Measurements from ENCODE around the gene AZU1.

AZU1 gene

DNA sequence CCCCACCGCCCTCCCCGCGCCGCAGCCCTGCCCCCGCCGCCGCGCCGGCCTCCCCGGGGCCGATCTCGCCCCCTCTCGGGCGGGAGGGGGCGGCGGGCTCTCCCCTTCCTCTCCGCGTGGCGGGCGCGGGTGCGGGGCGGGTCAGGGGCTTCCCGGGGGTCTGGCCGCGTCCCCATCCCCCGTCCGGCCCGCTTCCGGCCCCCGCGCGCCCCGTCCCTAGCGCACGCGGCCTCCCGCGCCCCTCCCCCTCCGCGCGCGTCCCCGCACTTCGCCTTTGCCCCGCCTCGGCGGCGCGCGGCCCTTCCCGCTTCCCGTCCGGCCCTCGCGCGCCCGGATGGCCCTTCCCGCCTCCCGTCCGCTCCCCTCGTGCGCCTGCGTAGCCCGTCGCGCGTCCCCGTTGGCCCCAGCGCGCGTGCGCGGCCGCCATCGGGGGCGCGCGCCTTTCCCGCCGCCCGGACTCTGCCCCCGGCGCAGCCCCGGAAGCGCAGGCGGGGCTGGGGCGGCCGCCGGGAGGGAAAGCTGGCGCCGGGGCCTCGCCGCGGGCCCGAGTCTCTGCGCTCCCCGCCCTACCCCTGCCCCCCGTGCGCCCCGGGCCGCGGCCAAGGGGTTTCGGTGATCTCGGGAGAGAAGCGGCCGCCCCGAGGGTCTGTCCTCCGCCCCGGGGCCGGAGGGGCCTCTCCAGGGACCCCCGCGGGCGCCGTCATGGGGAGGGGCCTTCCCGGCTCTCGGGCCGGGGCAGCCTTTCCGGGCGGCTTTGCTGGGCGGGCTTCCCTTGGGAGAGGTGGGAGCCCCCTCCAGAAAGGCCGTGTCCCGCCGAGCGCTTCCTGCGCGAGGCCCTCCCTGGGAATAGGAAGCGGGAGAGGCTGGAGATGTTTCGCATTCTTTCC lies 29.9 kb upstream of the AZU1 start:
- peak; percentile 83 for DNase-seq

DNA sequence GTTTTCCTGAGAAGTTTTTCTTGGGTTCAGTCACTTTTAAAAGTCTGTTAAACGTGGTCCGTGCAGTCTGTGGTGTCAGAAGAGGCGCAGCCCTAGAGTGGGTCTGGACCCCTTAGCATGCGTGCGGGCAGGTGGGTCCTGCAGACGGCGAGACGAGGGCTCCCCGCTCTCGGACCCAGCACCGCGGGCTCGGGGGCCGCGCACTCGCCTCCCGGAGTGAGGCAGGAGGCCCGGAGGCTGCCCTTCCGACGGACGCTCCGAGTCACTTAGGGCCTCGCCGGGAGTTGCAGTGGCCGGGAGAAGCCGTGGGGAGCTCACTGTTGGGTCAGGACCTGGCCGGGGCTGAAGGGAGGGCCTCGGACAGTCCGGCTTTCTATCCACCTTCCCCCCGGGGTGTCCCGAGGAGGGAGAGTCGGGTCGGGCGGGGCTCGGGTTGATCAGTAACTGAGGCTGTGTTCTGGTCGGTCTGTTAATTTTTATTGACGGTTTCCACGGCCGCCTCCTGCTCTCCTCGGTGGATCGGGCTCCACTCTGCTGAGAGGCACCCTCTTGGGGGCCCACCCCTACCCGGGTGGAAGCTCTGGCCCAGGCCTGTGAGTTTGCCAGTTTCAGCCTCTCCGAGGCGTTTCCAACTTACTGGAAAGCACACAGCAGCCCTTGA lies 29.1 kb upstream of the AZU1 start:
- DNase-seq, result no peak

DNA sequence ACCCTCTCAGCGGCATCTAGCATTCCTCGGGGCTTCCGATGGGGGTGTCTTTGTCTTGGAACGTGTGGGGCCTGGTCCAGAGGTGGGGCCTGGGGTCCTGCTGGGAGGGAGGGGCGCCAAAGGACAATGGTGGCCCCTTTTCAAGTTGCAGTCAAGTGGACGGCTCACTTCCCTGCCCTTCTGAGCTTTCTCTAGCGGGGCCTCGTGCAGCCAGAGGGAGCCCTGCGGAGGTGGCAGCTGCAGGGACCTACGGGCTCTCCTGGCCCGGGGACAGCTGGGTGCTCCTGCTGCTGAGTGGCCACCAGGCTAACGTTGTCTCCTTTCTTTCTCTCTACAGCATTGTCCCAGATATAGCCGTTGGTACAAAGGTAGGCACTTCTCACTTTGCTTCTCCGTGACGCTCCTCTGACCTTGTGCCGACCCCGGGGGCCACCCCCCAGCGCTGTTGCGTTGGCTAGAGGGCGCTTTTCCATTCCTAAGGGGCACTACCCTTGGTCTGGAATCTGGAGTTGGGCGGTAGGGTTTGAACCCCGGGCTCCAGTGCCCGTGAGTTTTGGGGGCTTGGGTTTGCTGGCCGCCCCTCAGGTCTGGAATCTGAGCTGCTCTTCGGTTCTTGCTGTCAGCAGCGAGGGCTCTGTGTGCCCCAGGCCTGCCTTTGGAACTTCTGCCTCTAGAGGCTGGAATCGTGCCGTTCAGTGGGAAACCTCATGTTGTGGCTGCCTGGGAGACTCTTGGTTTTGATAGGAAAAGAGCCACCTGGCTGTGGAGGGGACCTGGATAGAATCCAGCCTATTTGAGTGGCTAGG lies 28.4 kb upstream of the AZU1 start:
- peak; percentile 54 for DNase-seq

DNA sequence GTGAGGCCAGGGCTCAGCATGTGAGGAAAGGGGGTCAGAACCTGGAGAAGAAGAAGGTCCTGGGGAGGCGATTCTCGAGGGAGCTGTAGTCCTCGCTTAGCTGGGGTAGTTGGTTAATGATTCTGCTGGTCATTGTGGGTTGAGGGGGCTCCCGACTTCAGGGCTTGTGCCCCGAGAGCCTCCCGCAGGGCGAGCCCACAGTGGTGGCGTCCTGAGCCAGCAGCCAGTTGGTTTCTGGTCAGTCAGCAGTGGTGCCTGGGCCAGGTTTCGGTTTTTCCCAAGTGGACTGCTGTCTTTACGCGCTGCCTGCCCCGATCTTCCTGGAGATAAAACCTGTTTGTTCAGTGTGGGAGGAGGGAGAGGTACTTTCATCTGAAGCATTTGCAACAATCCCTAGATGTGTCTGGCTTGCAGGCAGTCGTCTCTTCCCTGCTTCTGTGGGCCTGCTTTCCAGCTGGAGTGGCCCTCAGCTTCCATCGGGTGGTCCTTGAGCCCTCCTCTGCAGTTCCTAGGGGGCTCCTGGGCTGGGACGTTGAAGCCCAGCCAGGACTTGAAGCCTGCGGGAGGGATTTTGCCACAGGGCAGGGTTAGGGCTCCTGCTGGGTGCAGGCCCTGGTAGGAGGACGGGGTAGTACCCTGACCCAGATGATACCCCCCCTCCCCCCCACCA lies 27.1 kb upstream of the AZU1 start:
- no peak for DNase-seq

DNA sequence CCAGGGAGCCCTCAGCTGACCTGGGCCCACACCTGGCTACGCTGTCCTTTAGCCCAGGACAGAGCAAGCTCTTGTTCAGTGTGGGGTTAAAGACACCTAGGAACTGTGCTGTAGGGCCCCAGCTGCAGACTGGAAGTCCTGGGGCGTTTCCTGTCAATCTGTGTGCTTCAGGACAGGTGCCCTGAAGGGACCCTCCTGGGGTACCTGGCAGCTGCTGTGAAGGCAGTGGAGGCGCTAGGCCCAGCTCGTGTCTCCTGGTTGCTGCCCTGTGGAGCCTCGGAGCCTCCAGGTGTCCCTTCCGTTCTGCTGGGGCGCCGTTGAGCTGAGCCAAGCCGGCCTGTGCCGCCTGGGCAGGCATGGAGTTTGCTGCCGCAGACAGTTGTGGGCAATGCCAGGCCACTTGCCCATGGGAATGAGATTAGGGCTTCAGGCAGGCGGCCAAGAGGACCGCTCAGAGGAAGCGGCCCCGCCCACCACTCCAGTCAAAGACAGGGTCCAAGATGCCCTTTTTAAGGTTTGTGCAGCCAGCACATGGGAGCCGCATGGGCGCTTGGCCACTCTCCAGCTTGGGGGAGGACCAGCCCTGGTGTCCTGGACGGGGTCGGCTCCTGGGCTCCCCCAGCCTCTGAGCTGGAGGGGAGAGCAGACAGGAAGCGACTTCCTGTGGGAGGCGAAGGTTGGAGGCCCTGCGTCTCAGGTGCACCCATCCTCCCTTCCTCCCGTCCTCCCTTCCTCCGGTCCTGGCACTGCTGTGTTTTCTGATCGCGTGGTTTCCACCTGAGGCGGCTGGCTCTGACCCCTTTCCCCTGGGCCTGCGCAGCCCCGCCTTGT lies 26.4 kb upstream of the AZU1 start:
- no peak for DNase-seq

DNA sequence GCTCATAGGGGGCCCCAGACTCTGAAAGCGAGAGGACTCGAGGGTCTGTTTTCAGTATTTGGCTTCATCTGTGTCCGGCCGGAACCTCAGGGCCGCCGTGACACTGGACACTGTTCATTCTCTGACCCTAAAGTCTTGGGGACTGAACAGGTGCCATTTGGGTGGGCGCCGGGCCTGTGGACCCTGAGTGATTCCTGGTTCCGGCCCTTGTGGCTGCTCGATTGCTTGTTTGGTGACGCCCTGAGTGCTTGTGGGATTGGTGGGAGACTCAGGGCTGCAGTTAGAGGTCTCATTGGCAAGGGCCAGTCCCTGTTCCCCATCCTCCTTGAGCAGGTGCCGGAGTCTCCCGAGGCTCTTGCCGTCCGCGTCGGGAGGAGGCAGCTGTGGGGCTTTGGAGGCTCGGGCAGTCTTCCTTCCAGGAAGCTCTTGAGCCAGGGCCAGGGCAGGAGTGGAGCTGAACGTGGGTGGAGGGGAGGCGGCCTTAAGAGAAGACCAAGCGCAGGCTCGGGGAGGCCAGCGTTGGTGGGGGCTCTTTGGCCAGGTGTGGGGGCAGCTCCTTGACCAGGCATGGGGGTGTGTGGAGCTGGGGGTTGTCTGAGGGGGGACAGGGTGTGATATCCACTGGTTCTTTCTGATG lies 25.7 kb upstream of the AZU1 start:
- no peak for DNase-seq

DNA sequence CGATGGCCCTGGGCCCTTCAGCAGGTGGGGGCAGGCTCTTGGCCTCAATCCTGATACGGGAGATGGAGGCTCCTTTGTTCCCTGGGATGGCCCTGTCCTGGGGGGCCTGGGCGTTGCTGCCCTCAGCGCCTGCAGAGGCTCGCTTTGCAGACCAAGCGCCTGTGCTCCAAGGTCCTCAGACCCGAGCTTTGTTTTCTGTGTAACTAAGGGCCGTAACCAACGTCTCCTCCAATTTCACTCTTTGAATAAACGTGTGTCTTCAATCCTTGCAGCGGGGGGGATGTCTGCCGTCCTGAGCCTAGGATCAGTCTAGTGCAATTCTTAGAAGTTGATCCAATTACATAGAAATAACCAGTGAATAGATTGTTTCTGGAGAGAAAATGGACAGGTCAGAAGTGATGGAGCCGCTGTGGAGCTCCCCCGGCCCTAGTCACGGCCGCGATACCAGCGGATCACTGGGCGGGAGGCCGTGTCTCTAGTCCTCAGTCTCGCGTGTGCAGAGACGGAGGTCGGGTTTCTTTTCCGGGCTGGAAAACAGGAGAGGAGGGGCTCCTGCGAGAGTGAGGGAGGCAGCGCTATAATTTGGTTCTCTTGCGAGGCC lies 25.0 kb upstream of the AZU1 start:
- DNase-seq, result no peak

DNA sequence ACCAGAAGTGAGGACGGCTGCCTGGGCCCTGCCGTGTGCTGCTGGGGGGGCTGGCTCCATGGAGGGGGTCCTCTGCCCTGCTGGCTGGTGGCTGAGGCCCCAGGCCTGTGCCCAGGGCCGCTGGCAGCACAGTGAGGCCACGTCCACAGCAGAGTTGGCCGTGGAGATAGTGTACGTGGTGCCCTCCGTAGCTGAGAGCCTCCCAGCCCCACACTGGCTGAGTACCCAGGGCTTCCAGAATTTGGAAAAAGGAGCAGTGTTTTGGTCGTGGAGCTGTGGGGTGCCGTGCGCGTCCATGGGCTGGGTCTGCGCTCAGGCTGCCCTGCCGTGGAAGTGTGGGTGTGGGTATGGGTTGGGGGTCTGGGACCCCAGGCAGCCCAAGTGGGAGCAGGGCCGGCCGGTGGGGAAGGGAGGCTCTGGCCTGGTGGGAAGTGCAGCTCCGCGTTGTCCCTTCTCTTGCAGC lies 24.5 kb upstream of the AZU1 start:
- DNase-seq, result no peak

DNA sequence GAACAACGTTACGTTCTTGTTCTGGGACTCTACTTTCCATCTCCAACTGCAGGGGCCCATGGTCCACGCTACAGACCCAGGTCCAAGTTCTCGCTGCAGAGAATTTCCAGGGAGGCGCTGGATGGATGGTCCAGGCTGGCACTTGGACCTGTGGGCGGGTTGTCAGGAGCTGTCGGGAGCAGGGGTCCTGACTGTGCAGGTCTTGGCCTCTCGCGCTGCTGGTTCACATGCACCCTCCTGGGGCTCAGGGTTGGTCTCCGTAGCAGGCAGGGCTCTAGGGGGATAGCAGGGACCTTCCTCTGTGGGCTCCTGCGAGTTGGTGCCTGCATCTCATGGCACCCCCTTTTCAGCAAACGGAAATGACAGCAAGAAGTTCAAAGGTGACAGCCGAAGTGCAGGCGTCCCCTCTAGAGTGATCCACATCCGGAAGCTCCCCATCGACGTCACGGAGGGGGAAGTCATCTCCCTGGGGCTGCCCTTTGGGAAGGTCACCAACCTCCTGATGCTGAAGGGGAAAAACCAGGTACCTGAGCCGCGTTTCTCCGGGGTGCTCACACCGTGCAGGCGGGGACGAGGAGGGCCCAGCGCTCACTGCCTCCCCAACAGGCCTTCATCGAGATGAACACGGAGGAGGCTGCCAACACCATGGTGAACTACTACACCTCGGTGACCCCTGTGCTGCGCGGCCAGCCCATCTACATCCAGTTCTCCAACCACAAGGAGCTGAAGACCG lies 23.8 kb upstream of the AZU1 start:
- no peak for DNase-seq

DNA sequence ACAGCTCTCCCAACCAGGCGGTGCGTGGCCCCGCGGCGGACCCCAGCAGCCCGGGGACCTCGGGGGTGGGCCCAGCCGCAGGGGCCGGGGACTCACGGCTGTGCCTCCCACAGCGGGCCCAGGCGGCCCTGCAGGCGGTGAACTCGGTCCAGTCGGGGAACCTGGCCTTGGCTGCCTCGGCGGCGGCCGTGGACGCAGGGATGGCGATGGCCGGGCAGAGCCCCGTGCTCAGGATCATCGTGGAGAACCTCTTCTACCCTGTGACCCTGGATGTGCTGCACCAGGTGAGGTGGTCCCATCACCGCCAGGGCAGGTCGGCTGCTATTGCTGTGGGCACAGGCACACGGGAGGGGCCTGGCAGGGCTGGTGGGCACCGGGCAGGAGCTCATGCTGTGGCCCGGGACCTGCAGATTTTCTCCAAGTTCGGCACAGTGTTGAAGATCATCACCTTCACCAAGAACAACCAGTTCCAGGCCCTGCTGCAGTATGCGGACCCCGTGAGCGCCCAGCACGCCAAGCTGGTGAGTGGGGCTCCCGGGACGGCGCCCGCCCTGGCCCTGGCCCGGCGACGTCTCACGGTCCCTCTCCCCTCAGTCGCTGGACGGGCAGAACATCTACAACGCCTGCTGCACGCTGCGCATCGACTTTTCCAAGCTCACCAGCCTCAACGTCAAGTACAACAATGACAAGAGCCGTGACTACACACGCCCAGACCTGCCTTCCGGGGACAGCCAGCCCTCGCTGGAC lies 23.0 kb upstream of the AZU1 start:
- no peak for DNase-seq

DNA sequence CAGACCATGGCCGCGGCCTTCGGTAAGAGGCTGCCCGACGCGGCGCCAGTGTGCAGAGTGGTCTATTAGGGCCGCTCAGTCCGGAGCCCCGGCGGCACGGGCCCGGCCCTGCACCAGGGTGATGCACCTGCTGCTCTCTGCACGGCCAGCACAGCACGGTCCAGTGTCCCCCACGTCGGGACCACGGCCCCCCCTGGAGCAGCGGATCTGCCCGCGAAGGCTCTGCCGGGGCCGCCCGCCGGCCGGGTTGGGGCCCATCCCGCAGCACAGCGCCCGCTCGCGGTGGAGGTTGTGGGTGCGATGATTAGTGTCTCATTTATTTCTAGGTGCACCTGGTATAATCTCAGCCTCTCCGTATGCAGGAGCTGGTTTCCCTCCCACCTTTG lies 22.5 kb upstream of the AZU1 start:
- DNase-seq, result no peak

DNA sequence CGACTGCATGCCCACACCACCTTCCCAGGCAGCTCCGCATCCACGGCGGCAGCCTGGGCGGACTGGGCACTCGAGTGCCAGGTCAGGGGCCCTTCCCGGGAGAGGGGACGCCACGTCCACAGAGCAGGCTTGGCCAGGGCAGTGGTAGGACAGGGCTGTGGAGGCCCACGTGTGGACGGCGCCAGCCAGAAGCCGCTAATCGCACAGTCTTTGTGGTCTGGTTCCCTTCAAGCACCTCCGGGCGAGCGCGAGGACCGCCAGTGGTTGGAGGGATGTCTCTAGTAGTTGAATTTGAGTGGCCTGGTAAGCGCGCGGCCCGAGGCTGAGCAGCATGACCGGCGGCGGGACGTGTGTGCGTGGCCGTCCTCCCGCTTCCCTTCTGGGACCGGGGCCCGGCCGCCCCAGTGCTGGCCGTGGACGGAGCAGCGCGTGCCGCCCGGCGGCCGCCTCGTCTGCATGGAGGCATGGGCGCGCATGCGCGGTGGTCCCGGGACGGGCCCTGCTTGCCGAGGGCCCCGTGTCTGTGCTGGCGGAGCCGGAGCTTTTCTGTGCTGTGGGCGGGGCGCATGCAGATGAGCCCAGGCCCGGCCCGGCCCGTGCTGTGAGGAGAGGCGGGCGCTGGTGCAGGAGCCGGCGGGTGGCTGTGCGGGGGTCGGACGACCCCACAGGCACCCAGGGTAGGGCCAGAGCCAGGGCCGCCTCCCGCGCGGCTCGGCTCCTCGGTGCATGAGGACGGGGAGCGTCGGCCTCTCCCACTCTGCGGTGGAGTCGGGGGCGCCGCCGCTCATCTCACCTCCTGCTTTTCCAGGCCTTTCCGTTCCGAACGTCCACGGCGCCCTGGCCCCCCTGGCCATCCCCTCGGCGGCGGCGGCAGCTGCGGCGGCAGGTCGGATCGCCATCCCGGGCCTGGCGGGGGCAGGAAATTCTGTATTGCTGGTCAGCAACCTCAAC lies 21.8 kb upstream of the AZU1 start:
- peak; percentile 25 for DNase-seq

DNA sequence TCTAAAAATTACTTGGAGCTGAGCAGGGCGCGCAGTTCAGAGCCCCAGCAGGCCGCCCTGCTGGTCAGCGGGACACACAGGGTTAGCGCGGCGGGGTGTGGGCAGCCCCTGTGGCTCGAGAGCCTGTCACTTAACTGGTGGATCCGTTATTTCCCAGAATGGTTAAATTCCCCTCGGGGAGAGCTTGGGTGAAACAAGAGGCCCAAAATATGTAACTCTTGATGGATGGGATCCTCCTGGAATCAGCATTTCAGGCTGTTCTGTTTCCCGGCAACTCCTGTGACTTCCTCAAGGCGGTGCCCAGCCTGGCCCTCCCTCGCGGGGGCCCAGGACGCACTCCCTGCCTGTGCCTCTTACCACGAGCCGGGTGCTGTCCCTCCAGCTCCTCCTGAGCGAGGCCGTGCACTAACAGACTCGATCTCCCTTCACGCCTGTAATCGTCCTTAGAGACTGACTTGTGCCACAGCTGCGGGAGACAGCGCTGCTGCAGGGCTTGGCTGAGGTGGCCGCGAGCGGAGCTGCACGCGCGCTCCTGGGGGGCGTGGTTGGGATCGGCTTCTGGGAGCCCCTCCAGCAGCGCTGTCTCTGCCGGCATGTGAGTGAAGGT lies 20.7 kb upstream of the AZU1 start:
- peak; percentile 36 for DNase-seq

DNA sequence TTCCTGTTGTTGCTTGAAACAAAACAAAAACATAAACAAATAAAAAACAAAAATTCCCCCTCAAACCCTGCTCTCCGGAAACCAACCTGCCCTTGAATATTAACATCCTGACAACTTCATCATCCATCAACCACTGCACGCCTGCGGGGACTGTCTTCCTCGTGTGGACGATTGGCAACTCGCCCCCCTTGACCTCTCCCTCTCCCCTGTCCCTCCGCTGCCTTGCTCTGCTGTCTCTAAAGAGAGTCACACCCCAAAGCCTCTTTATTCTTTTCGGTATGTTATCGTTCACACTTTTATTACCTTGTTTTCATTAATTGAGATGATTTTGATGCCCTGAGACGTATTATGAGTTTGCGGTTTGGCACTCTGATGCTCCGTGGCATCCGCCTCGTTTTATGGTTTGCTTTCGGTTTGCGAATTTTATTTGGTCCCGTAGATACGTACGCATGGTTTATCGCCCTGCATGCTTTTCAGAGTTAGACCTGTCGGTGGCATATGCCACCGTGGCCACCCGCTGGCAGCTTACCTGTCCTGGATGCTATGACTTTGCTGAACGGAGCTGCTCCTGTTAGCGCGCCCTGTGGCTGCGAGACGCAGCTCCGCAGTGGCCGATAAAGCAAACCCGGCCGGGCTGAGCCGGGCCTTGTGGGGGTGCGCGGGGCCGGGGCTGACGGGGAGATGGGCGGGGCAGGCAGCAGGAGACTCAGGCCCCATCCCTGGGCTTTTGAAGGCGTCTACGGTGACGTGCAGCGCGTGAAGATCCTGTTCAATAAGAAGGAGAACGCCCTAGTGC lies 19.8 kb upstream of the AZU1 start:
- DNase-seq, result no peak

DNA sequence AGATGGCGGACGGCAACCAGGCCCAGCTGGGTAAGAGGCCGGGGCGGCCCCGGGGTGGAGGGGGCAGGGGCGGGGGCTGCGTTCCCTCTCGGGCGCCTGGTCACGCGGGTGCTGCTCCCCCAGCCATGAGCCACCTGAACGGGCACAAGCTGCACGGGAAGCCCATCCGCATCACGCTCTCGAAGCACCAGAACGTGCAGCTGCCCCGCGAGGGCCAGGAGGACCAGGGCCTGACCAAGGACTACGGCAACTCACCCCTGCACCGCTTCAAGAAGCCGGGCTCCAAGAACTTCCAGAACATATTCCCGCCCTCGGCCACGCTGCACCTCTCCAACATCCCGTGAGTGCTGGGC lies 19.2 kb upstream of the AZU1 start:
- no peak for DNase-seq

DNA sequence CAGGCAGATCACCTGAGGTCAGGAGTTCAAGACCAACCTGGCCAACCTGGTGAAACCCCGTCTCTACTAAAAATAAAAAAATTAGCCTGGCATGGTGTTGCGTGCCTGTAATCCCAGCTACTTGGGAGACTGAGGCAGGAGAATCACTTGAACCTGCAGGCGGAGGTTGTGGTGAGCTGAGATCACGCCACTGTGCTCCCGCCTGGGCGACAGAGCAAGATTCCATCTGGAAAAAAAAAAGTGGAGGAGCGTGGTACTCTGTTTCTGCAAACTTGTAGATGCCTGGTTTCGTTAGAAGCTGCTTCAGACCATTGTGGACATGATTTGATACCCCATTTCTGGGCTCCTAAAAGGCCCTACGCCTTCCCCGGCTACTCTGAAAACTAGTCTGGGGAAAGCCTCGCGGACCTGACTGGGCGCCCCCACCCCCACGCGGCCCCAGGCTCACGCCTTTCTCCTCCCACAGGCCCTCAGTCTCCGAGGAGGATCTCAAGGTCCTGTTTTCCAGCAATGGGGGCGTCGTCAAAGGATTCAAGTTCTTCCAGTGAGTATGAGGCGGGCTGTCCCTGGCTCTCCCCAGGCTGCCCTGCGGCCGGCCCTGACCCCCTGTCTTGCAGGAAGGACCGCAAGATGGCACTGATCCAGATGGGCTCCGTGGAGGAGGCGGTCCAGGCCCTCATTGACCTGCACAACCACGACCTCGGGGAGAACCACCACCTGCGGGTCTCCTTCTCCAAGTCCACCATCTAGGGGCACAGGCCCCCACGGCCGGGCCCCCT lies 17.4 kb upstream of the AZU1 start:
- DNase-seq, result no peak
